HG03196 (cell line): Measurements from ENCODE around the gene DISP3.

Experiments used
- ATAC-seq: cut with Tn5 transposase; IDR thresholded peaks from one replicate; pipeline ENCODE4 v1.9.1; 2021; ENCODE audit not compliant: unreplicated experiment

The DISP3 gene

GRCh38 chr1:11538886-11539285, 59.9 kb downstream of the DISP3 start:
- ATAC-seq, result no peak

- no peak for ATAC-seq
Measured at GRCh38 chr1:11539850-11540772, 61.2 kb downstream of the DISP3 start.

GRCh38 chr1:11540773-11541160, 61.8 kb downstream of the DISP3 start:
- no peak for ATAC-seq

GRCh38 chr1:11541236-11541635, 62.3 kb downstream of the DISP3 start:
- no peak for ATAC-seq

GRCh38 chr1:11541956-11542355, 63.0 kb downstream of the DISP3 start:
- no peak for ATAC-seq

GRCh38 chr1:11543392-11543791, 64.4 kb downstream of the DISP3 start:
- no peak for ATAC-seq

GRCh38 chr1:11543796-11544195, 64.8 kb downstream of the DISP3 start:
- no peak for ATAC-seq

- no peak for ATAC-seq
Measured at GRCh38 chr1:11546456-11546855, 67.5 kb downstream of the DISP3 start.

GRCh38 chr1:11550664-11551283, 71.8 kb downstream of the DISP3 start:
- ATAC-seq, result no peak

- ATAC-seq, result no peak
Measured at GRCh38 chr1:11558276-11558675, 79.3 kb downstream of the DISP3 start.

- ATAC-seq, result no peak
Measured at GRCh38 chr1:11558871-11559590, 80.1 kb downstream of the DISP3 start.

- no peak for ATAC-seq
Measured at GRCh38 chr1:11559591-11559970, 80.6 kb downstream of the DISP3 start.

GRCh38 chr1:11560061-11560460, 81.1 kb downstream of the DISP3 start:
- no peak for ATAC-seq

GRCh38 chr1:11561740-11562139, 82.8 kb downstream of the DISP3 start:
- ATAC-seq, result no peak

GRCh38 chr1:11562664-11563063, 83.7 kb downstream of the DISP3 start:
- no peak for ATAC-seq

GRCh38 chr1:11563560-11564069, 84.7 kb downstream of the DISP3 start:
- no peak for ATAC-seq

- ATAC-seq, result no peak
Measured at GRCh38 chr1:11564237-11564636, 85.3 kb downstream of the DISP3 start.

- ATAC-seq, result no peak
Measured at GRCh38 chr1:11566042-11566850, 87.3 kb downstream of the DISP3 start.

GRCh38 chr1:11567244-11568065, 88.5 kb downstream of the DISP3 start:
- ATAC-seq, result no peak

- no peak for ATAC-seq
Measured at GRCh38 chr1:11568687-11569086, 89.7 kb downstream of the DISP3 start.
